ENCODE results near the gene CCDC7. TPM values are rescaled to one million over a fixed set of nuclear protein-coding genes. Genes with fewer than 3 reads are reported as not detected.
"Not testable (repeated sequence)": the region's sequence is repeated elsewhere in the genome, so short reads cannot be mapped to it uniquely, and the experiment has no call there.

Gene CCDC7
- total RNA-seq, 1 donor from 2014 or later: 11.1 TPM

DNA sequence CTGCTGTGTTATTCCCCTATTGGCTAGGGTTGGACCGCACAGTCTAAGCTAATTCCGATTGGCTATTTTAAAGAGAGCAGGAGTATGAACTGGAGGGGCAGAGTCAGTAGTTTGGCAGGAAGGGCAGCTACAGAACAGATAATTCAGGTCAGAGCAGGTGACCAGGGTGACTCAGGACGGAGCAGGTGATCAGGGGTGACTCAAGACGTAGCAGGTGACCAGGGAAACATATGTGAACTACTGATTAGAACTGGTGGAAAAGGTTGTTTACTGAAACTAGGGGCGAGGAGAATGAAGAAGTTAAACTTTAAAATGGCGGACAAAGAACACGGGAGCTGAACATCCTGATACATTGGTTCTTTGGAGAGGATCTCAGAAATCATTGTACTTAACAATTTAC is 102.3 kb downstream of the CCDC7 start:
- Mint-ChIP-seq H3K4me1 (no peaks in the 10 kb centered on the region), H3K27ac (no peak overlapping the region), H3K27me3 (ENCODE audit: low read depth) (no peaks in the 10 kb centered on the region), H3K4me3 (no peak overlapping the region), H3K9me3 (peaks cover 36% of the 10 kb centered on the region), H3K36me3 (peaks cover 5% of the 10 kb centered on the region)
- TF ChIP-seq, protein P1, sequence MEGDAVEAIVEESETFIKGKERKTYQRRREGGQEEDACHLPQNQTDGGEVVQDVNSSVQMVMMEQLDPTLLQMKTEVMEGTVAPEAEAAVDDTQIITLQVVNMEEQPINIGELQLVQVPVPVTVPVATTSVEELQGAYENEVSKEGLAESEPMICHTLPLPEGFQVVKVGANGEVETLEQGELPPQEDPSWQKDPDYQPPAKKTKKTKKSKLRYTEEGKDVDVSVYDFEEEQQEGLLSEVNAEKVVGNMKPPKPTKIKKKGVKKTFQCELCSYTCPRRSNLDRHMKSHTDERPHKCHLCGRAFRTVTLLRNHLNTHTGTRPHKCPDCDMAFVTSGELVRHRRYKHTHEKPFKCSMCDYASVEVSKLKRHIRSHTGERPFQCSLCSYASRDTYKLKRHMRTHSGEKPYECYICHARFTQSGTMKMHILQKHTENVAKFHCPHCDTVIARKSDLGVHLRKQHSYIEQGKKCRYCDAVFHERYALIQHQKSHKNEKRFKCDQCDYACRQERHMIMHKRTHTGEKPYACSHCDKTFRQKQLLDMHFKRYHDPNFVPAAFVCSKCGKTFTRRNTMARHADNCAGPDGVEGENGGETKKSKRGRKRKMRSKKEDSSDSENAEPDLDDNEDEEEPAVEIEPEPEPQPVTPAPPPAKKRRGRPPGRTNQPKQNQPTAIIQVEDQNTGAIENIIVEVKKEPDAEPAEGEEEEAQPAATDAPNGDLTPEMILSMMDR (IDR thresholded peaks at IDR 0.05; ENCODE audit: unreplicated experiment): no peak
- no peak for DNase-seq (ENCODE audit: low spot score in 2 of 2, unreplicated experiment in 2 of 2)

DNA sequence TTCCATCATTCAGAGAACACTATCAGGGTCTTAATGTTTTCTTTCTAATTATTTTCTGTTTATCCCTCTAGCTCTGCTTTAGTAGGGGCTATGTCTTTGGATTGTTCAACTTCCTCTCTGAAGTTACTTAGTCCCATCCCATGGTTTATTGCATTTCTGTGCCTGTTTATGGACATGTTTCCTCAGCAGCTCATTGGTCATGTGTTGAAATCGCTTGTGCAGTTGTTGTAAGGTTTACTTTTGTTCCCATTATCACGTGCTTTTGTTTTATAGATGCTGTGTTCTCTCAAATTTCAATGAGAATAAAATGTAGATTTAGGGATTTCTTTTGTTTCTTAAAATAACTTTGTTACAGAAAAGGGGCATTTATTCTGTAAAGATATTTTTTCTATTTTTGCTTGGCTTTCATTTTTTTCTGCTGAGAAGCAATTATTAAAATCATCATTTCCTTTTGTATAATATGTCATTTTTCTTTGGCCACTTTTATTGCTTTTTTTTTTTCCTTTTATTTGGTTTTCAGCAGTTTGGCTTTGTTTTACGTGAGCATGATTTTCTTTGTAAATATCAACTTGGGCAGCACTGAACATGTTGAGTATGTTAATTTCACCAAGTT is 110.9 kb downstream of the CCDC7 start:
- Mint-ChIP-seq H3K4me3 (no peak overlapping the region), H3K9me3 (peaks cover 13% of the 10 kb centered on the region), H3K27me3 (ENCODE audit: low read depth) (no peaks in the 10 kb centered on the region), H3K27ac (no peak overlapping the region), H3K4me1 (no peaks in the 10 kb centered on the region), H3K36me3 (peaks cover 9% of the 10 kb centered on the region)
- TF ChIP-seq, protein P1 (IDR thresholded peaks at IDR 0.05; ENCODE audit: unreplicated experiment): no peak
- no peak for DNase-seq (ENCODE audit: low spot score in 2 of 2, unreplicated experiment in 2 of 2)

DNA sequence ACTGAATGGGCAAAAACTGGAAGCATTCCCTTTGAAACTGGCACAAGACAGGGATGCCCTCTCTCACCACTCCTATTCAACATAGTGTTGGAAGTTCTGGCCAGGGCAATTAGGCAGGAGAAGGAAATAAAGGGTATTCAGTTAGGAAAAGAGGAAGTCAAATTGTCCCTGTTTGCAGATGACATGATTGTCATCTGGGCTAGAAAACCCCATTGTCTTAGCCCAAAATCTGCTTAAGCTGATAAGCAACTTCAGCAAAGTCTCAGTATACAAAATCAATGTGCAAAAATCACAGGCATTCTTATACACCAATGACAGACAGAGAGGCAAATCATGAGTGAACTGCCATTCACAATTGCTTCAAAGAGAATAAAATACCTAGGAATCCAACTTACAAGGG is 116.8 kb downstream of the CCDC7 start:
- DNase-seq (ENCODE audit: low spot score in 2 of 2, unreplicated experiment in 2 of 2); H3K4me1 Mint-ChIP-seq; H3K27ac Mint-ChIP-seq; H3K36me3 Mint-ChIP-seq; H3K4me3 Mint-ChIP-seq; H3K27me3 Mint-ChIP-seq (ENCODE audit: low read depth): not testable (repeated sequence)
- H3K9me3 Mint-ChIP-seq: peaks cover 13% of the 10 kb centered on the region

DNA sequence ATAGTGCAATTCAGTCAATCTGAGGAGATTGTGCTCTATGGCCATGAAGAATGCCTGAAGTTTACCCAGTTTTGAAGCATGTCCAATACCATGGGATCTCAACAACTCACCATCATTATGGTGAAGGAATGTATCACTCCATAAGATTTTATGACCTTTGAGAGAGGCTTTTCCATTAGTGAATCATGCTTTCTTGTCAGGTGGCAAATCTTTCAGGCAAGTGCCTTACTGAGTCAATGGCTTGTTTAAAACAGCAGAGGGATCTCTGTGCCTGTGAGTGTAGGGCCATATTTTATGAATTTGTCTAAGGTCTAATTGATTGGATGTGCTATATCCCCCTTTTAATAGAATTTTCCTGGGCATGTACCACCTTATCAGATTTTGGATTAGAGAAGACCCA is 131.5 kb downstream of the CCDC7 start:
- H3K9me3 Mint-ChIP-seq: no peaks in the 10 kb centered on the region
- no peaks in the 10 kb centered on the region for H3K36me3 Mint-ChIP-seq
- H3K4me3 Mint-ChIP-seq: no peak overlapping the region
- no peaks in the 10 kb centered on the region for H3K27me3 Mint-ChIP-seq (ENCODE audit: low read depth)
- no peak for DNase-seq (ENCODE audit: low spot score in 2 of 2, unreplicated experiment in 2 of 2)
- TF ChIP-seq, protein P1 (IDR thresholded peaks at IDR 0.05; ENCODE audit: unreplicated experiment): no peak
- H3K4me1 Mint-ChIP-seq: peaks cover 4% of the 10 kb centered on the region
- no peak overlapping the region for H3K27ac Mint-ChIP-seq

DNA sequence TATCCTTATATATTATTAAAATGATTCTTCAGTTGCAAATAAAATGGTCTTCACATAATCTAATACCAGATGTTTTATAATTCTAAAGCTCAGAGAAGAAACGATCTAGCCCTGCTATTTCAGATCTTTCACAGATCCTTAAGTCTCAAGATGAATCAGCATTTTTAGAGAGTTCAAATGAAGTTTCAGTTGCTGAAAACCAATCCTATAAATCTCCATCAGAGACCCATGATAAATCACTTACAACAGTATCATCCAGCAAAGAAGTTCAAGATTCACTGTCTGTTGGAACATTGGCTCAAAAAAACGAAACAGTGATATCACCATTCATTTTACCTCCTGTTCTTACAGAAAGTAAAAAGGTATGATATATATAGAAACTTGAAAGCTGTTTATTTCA is 137.0 kb downstream of the CCDC7 start:
- Mint-ChIP-seq H3K4me3 (no peak overlapping the region), H3K4me1 (peaks cover 10% of the 10 kb centered on the region), H3K27ac (no peak overlapping the region), H3K9me3 (peaks cover 5% of the 10 kb centered on the region), H3K36me3 (peaks cover 10% of the 10 kb centered on the region), H3K27me3 (ENCODE audit: low read depth) (no peaks in the 10 kb centered on the region)
- no peak for DNase-seq (ENCODE audit: low spot score in 2 of 2, unreplicated experiment in 2 of 2)
- TF ChIP-seq, protein P1 (IDR thresholded peaks at IDR 0.05; ENCODE audit: unreplicated experiment): no peak

DNA sequence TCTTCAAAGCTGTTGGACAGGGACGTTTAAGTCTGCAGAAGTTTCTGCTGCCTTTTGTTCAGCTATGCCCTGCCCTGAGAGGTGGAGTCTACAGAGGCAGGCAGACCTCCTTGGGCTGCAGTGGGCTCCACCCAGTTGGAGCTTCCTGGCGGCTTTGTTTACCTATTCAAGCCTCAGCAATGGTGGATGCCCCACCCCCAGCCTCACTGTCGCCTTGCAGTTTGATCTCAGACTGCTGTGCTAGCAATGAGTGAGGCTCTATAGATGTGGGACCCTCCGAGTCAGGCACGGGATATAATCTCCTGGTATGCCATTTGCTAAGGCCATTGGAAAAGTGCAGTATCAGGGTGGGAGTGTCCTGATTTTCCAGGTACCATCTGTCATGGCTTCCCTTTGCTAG is 152.1 kb downstream of the CCDC7 start:
- H3K9me3 Mint-ChIP-seq: peaks cover 57% of the 10 kb centered on the region
- H3K4me1 Mint-ChIP-seq; H3K4me3 Mint-ChIP-seq; H3K27me3 Mint-ChIP-seq (ENCODE audit: low read depth); DNase-seq (ENCODE audit: low spot score in 2 of 2, unreplicated experiment in 2 of 2); H3K27ac Mint-ChIP-seq: not testable (repeated sequence)
- H3K36me3 Mint-ChIP-seq: peaks cover 20% of the 10 kb centered on the region

DNA sequence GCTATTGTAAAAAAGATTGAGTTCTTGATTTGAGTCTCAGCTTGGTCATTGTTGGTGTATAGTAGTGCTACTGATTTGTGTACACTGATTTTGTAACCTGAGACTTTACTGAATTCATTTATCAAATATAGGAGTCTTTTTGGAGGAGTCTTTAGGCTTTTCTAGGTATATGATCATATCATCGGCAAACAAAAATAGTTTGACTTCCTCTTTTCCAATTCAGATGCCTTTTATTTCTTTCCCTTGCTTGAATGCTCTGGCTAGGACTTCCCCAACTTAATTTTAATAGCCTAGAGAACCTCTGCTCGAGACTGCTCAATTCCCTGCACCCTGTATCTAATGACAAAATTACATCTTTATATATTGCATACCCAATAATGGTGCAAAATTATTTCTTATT is 154.4 kb downstream of the CCDC7 start:
- H3K9me3 Mint-ChIP-seq: peaks cover 61% of the 10 kb centered on the region
- TF ChIP-seq, protein P1 (IDR thresholded peaks at IDR 0.05; ENCODE audit: unreplicated experiment): no peak
- DNase-seq (ENCODE audit: low spot score in 2 of 2, unreplicated experiment in 2 of 2): no peak
- H3K36me3 Mint-ChIP-seq: peaks cover 21% of the 10 kb centered on the region
- H3K4me1 Mint-ChIP-seq: no peaks in the 10 kb centered on the region
- H3K4me3 Mint-ChIP-seq: no peak overlapping the region
- H3K27ac Mint-ChIP-seq: no peak overlapping the region
- no peaks in the 10 kb centered on the region for H3K27me3 Mint-ChIP-seq (ENCODE audit: low read depth)

DNA sequence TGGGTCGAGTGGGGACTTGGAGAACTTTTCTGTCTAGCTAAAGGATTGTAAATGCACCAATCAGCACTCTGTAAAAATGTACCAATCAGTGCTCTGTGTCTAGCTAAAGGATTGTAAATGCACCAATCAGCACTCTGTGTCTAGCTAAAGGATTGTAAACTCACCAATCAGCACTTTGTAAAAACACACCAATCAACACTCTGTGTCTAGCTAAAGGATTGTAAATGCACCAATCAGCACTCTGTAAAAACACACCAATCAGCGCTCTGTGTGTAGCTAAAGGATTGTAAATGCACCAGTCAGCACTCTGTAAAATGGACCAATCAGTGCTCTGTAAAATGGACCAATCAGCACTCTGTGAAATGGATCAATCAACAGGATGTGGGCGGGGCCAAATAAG is 155.6 kb downstream of the CCDC7 start:
- H3K4me3 Mint-ChIP-seq; DNase-seq (ENCODE audit: low spot score in 2 of 2, unreplicated experiment in 2 of 2); H3K4me1 Mint-ChIP-seq; H3K27me3 Mint-ChIP-seq (ENCODE audit: low read depth); H3K27ac Mint-ChIP-seq: not testable (repeated sequence)
- Mint-ChIP-seq H3K36me3 (peaks cover 21% of the 10 kb centered on the region), H3K9me3 (peaks cover 49% of the 10 kb centered on the region)

Data from mesothelial cell of epicardium (in vitro differentiated cells).